Epithelial cell of alveolus of lung (primary cell): ENCODE measurements around the gene IRS2. TPM values are rescaled to one million over a fixed set of nuclear protein-coding genes. Genes with fewer than 3 reads are reported as not detected.

Experiments used
- total RNA-seq: library from RNA; depleted of rRNA; stranded (reverse); fragments of >200 nt; gene quantifications from 2 replicates; pipeline ENCODE4 v1.2.1, GENCODE V29; 2015

Gene IRS2, protein sequence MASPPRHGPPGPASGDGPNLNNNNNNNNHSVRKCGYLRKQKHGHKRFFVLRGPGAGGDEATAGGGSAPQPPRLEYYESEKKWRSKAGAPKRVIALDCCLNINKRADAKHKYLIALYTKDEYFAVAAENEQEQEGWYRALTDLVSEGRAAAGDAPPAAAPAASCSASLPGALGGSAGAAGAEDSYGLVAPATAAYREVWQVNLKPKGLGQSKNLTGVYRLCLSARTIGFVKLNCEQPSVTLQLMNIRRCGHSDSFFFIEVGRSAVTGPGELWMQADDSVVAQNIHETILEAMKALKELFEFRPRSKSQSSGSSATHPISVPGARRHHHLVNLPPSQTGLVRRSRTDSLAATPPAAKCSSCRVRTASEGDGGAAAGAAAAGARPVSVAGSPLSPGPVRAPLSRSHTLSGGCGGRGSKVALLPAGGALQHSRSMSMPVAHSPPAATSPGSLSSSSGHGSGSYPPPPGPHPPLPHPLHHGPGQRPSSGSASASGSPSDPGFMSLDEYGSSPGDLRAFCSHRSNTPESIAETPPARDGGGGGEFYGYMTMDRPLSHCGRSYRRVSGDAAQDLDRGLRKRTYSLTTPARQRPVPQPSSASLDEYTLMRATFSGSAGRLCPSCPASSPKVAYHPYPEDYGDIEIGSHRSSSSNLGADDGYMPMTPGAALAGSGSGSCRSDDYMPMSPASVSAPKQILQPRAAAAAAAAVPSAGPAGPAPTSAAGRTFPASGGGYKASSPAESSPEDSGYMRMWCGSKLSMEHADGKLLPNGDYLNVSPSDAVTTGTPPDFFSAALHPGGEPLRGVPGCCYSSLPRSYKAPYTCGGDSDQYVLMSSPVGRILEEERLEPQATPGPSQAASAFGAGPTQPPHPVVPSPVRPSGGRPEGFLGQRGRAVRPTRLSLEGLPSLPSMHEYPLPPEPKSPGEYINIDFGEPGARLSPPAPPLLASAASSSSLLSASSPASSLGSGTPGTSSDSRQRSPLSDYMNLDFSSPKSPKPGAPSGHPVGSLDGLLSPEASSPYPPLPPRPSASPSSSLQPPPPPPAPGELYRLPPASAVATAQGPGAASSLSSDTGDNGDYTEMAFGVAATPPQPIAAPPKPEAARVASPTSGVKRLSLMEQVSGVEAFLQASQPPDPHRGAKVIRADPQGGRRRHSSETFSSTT (N-terminal part only)
- 15.0 and 23.3 TPM in 2 replicates for total RNA-seq

GRCh38 chr13:109786457-109787134 is at the start of gene IRS2:
TSS of gene IRS2 (minus strand) at chr13:109786583. CDS start at chr13:109786053, 530 bp downstream.

